ENCODE results near the gene NFATC4.

The NFATC4 gene

GRCh38 chr14:24428628-24429394, 60.8 kb downstream of the NFATC4 start:
- H3K9me3 Mint-ChIP-seq, result no peaks in the 10 kb centered on the region
- H3K27ac Mint-ChIP-seq, result peak overlapping the region; percentile 95
- H3K4me3 Mint-ChIP-seq, result peak overlapping the region; percentile 88
- peaks cover 18% of the 10 kb centered on the region for H3K36me3 Mint-ChIP-seq (ENCODE audit: low read depth)
- peaks cover 46% of the 10 kb centered on the region for H3K4me1 Mint-ChIP-seq (ENCODE audit: low read depth)
- H3K27me3 Mint-ChIP-seq, result no peaks in the 10 kb centered on the region

Data from stimulated activated naive CD8-positive, alpha-beta T cell treated with anti-CD3 and anti-CD28 coated beads, Interleukin-15, Interleukin-2, amounts not matched to agents 100 ng/mL and 50 ng/mL, for 24 hours (primary cell).